Stimulated activated naive B cell treated with anti-CD40 and anti-IgM and Interleukin-4, amounts not matched to agents 10 μg/mL and 1 μg/mL and 100 μg/mL, for 72 hours (primary cell): ENCODE measurements around the gene CRTC1.

ENCODE experiments used
- ATAC-seq, 2 donors: fragments of 150-1000 bp; cut with Tn5 transposase; replicated peaks; 2 replicates each; pipeline ENCODE4 v1.10.0; 2021; ENCODE audit warnings: moderate library complexity in 1 of 2
- DNase-seq: peaks from one replicate; pipeline ENCODE4 v3.0.0; 2021
- H3K27ac Mint-ChIP-seq: one replicate; pipeline ENCODE4 v1.8.0; 2022; ENCODE audit warnings: mild to moderate bottlenecking, mixed read lengths
- H3K27me3 Mint-ChIP-seq, 2 donors: one replicate each; pipeline ENCODE4 v1.8.0; 2022; ENCODE audit warnings: mixed read lengths in 2 of 2
- H3K36me3 Mint-ChIP-seq, 2 donors: one replicate each; pipeline ENCODE4 v1.8.0; 2022; ENCODE audit warnings: mixed read lengths in 2 of 2, mild to moderate bottlenecking in 1 of 2
- H3K4me1 Mint-ChIP-seq, 2 donors: one replicate each; pipeline ENCODE4 v1.8.0; 2022; ENCODE audit warnings: mixed read lengths in 2 of 2, mild to moderate bottlenecking in 1 of 2
- H3K4me3 Mint-ChIP-seq, 2 donors: one replicate each; pipeline ENCODE4 v1.8.0; 2022; ENCODE audit warnings: mild to moderate bottlenecking in 2 of 2, mixed read lengths in 2 of 2, moderate library complexity in 1 of 2
- H3K9me3 Mint-ChIP-seq, 2 donors: one replicate each; pipeline ENCODE4 v1.8.0; 2022; ENCODE audit warnings: mixed read lengths in 2 of 2, mild to moderate bottlenecking in 1 of 2

CRTC1 gene

GRCh38 chr19:18741124-18742121 is 57.9 kb downstream of the CRTC1 start:
- DNase-seq (no peak), ATAC-seq (no peak)
- H3K9me3 Mint-ChIP-seq = no peaks in the 10 kb centered on the region
- no peaks in the 10 kb centered on the region for H3K27me3 Mint-ChIP-seq
- peaks cover 0 to 2% of the 10 kb centered on the region in 2 donors for H3K36me3 Mint-ChIP-seq
- peaks cover 2 to 13% of the 10 kb centered on the region in 2 donors for H3K4me1 Mint-ChIP-seq
- H3K4me3 Mint-ChIP-seq = no peak overlapping the region
- H3K27ac Mint-ChIP-seq = no peak overlapping the region

DNA sequence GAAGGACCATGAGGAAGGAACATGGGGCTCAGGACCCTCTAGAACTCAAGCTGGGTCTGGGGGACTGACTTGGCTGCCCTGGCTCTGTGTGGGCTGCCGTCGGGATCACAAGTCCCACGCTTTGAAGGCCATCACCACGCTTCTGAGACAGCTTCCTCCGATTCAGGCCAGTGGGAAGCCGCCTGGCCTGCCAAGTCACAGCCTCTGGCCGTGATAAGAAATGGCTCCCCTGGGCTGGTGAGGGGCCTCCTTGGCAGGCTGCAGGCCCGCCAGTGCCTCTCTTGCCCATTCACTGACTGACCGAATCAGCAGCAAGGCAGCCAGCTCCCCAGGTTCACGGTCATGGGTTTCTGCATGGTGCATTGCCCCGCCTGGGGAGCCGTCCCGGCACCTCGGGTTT is 58.8 kb downstream of the CRTC1 start:
- Mint-ChIP-seq H3K27me3 (no peaks in the 10 kb centered on the region), H3K4me1 (peaks cover 2 to 8% of the 10 kb centered on the region in 2 donors), H3K27ac (no peak overlapping the region), H3K36me3 (peaks cover 0 to 2% of the 10 kb centered on the region in 2 donors), H3K4me3 (no peak overlapping the region), H3K9me3 (no peaks in the 10 kb centered on the region)
- ATAC-seq = no peak
- no peak for DNase-seq

DNA sequence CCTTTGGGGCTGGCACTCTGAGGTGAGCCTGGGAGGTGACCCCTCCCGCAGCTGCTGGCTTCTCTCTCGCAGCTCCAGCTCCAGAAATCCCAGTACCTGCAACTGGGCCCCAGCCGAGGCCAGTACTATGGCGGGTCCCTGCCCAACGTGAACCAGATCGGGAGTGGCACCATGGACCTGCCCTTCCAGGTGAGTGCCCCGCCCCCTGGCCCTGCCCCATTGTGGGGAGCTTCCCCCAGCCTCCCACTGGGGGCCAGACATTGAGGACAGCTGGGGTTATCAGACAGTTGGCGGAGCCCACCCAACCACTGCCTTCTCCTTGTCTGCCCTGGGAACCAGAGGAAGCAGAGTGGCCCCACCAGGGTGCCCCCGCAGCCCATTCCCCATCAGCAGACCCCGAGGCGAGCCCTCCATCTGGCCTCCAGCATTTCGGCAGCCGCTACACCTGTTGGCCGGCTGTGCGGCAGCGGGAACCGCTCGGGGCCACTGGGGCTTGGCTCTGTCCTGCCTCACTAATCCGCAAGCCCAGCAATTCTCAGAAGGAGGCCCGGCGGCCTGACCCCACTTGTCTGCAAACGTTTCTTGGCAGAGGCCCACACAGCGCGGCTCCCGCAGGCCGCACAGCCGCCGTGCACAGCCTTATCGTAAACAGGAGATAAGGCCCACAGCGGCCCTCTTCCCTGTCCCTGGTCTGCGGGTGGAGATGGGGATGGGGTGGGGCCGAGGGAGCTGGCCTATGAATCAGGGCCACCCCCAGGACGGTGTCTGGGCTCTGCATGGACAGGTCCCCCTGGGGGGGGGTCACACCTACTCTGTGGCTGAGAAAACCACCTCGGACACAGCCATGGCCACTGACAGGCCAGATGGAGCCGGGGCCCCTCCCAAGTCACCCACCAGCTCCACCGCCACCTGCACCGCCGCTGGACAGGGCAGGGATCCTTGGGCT is 59.6 kb downstream of the CRTC1 start:
- no peak overlapping the region for H3K4me3 Mint-ChIP-seq

DNA sequence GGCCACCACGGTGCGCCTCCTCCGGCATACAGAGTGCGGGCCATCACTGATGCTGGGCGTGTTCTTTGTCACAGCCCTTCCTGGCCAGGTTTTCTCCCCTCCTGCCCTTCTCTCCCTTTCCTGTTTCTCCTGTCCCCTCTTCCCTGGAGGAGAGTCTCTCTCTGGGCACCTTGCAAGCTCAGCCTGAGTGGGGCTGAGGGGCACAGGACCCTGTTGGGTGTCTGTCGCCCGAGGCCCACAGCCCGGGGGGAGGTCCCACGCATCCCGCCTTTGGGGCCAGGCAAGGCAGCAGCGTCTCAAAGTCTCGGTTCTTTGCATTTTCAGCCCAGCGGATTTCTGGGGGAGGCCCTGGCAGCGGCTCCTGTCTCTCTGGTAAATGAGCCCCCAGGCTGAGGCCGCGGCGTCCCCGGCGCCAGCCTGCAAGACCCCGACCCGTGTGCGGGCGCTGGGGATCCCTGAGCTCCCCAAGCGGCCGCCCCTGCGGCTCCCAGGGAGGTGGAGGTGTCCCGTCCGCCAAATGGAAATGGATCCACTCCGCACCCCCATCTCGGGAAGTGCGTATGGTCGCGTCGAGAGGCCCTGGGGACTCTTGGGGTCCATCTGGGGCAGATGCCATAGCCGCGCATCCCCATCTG is 60.4 kb downstream of the CRTC1 start:
- no peaks in the 10 kb centered on the region for H3K9me3 Mint-ChIP-seq
- H3K4me3 Mint-ChIP-seq = no peak overlapping the region
- H3K4me1 Mint-ChIP-seq = peaks cover 2 to 8% of the 10 kb centered on the region in 2 donors
- no peak overlapping the region for H3K27ac Mint-ChIP-seq
- DNase-seq (no peak), ATAC-seq (no peak)
- no peaks in the 10 kb centered on the region for H3K27me3 Mint-ChIP-seq
- peaks cover 0 to 2% of the 10 kb centered on the region in 2 donors for H3K36me3 Mint-ChIP-seq

More for the DNA sequence above, 59.6 kb downstream of the CRTC1 start:
- Mint-ChIP-seq H3K36me3 (peaks cover 0 to 2% of the 10 kb centered on the region in 2 donors), H3K27ac (no peak overlapping the region), H3K4me1 (peaks cover 2 to 8% of the 10 kb centered on the region in 2 donors), H3K27me3 (no peaks in the 10 kb centered on the region), H3K9me3 (no peaks in the 10 kb centered on the region)
- DNase-seq (no peak), ATAC-seq (no peak)

DNA sequence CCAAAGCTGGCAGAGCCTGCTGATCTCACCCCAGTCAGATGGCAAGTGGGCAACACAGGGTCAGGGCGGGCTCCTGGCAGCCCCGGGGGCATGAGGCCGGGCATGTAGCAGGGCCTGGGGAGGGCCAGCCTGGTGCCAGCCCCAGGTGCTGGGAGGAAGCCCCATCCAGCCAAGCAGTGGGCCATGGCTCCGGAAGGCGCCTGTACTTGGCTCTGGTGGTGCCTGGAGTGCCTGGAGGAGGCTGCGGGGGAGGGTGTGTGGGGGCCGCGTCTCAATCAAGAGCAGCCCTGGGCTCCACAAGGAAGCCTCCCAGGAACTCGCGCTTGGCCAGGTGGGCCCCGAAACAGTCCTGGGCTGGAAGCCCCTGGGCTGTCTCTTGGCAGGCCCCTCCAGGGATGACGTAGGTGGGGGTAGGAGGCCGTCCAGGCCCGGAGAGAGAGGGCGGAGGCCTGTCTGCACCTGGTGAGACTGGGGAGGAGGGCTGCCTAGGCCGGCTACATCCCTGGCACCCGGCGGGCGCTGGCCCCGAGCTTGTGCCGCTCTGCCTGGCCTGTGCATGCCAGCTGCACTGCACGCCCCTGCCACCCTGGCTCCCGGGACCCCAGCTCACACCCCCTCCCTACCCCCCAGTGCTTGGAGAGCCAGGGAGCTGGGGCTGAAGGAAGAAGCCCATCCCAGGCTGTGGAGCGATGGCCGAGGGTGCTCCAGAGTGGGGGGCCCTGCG is 61.7 kb downstream of the CRTC1 start:
- no peak for DNase-seq
- H3K36me3 Mint-ChIP-seq = peaks cover 5% of the 10 kb centered on the region in 2 donors

DNA sequence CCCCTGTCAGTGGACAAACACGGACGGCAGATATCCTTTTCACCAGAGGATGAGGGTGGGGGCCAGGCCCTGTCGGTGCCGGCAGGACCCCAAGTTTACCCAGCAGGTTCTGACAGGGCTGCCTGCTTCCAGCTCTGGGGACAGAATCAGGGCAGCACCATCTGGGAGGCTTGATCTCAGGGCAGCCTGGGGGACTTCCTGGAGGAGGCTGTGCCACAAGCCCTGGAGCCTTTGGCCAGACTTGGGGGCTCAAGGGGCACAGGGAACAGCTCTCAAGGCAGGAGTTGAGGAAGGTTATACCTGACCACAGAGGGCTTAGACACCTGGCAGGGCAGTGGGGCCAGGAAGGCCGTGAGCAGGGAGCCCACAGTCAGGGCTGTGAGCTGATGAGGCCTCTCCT is 62.5 kb downstream of the CRTC1 start:
- Mint-ChIP-seq H3K4me3 (no peak overlapping the region), H3K9me3 (no peaks in the 10 kb centered on the region), H3K27me3 (no peaks in the 10 kb centered on the region), H3K27ac (no peak overlapping the region), H3K36me3 (peaks cover 12% of the 10 kb centered on the region in 2 donors), H3K4me1 (no peaks in the 10 kb centered on the region)
- ATAC-seq (no peak), DNase-seq (no peak)

More for the DNA sequence above, 61.7 kb downstream of the CRTC1 start:
- no peak for ATAC-seq
- Mint-ChIP-seq H3K4me1 (peaks cover 2 to 7% of the 10 kb centered on the region in 2 donors), H3K27ac (no peak overlapping the region), H3K9me3 (no peaks in the 10 kb centered on the region), H3K4me3 (no peak overlapping the region), H3K27me3 (no peaks in the 10 kb centered on the region)

GRCh38 chr19:18746401-18747325 is 63.2 kb downstream of the CRTC1 start:
- Mint-ChIP-seq H3K9me3 (no peaks in the 10 kb centered on the region), H3K36me3 (peaks cover 16% of the 10 kb centered on the region in 2 donors), H3K27ac (no peak overlapping the region), H3K27me3 (no peaks in the 10 kb centered on the region), H3K4me3 (no peak overlapping the region), H3K4me1 (no peaks in the 10 kb centered on the region)
- no peak for ATAC-seq
- DNase-seq = no peak

DNA sequence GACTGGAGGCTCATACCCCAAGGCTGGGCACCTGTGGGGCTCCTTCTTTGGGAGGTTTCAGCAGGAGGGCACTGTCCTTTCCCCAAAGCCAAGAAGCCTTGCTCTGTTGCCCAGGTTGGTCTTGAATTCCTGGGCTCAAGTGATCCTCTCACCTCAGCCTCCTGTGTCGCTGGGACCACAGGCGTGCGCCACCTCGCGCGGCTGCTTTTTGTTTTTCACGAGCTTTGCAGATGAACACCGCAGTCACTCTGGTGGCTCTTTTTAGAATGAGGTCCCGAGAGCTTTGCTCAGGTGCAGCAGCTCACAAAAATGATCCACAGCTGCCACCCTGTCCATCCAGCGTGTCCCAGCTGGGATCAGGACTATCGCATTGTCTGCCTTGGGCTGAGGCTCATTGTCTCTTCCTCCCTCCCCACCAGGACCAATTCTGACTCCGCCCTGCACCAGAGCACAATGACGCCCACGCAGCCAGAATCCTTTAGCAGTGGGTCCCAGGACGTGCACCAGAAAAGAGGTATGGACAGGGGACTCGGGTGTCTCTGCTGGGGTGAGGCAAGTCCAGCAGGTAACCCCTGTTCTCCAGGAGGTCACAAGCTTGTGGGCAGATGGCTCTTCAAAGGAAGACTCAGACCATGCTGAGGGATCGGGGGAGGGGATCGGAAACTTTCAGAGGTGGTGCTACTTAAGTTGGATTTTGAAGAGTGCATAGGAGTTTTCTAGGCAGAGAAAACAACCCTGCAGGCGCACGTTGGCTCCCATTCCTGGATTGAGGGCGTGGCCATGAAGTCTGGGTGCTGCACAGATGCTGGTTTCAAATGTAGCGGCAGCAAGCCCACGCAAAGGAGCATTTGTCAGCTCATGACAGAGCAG is 66.1 kb downstream of the CRTC1 start:
- DNase-seq (no peak), ATAC-seq (no peak)
- no peaks in the 10 kb centered on the region for H3K4me1 Mint-ChIP-seq
- H3K36me3 Mint-ChIP-seq = peaks cover 30 to 34% of the 10 kb centered on the region in 2 donors
- no peak overlapping the region for H3K27ac Mint-ChIP-seq
- H3K27me3 Mint-ChIP-seq = no peaks in the 10 kb centered on the region
- H3K4me3 Mint-ChIP-seq = no peak overlapping the region
- no peaks in the 10 kb centered on the region for H3K9me3 Mint-ChIP-seq

- ATAC-seq (no peak), DNase-seq (no peak)
- Mint-ChIP-seq H3K4me3 (no peak overlapping the region), H3K36me3 (peaks cover 30 to 35% of the 10 kb centered on the region in 2 donors), H3K27ac (no peak overlapping the region), H3K4me1 (no peaks in the 10 kb centered on the region), H3K9me3 (no peaks in the 10 kb centered on the region), H3K27me3 (no peaks in the 10 kb centered on the region)
These were observed 67.0 kb downstream of the CRTC1 start for GRCh38 chr19:18750295-18750970.

DNA sequence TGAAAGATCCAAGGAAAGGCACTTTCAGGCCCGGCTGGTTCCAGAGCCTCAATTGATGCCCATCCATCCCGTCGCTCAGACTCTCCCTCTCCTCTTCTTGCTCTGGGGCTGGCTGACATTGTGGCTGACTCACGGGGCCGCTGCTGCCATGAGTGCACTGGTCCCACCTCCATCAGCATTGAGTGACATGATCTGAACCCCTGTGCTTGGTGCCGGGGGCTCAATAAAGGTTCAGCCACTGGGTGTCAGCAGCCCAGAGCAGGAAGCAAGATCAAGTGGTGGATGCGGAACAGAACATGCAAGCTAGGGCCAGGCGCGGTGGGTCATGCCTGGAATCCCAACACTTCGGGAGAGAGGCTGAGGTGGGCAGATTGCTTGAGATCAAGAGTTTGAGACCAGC is 68.1 kb downstream of the CRTC1 start:
- H3K4me1 Mint-ChIP-seq = no peaks in the 10 kb centered on the region
- no peak overlapping the region for H3K4me3 Mint-ChIP-seq
- H3K9me3 Mint-ChIP-seq = no peaks in the 10 kb centered on the region
- DNase-seq (no peak), ATAC-seq (no peak)
- H3K36me3 Mint-ChIP-seq = peaks cover 28 to 38% of the 10 kb centered on the region in 2 donors
- H3K27me3 Mint-ChIP-seq = no peaks in the 10 kb centered on the region
- H3K27ac Mint-ChIP-seq = no peak overlapping the region

DNA sequence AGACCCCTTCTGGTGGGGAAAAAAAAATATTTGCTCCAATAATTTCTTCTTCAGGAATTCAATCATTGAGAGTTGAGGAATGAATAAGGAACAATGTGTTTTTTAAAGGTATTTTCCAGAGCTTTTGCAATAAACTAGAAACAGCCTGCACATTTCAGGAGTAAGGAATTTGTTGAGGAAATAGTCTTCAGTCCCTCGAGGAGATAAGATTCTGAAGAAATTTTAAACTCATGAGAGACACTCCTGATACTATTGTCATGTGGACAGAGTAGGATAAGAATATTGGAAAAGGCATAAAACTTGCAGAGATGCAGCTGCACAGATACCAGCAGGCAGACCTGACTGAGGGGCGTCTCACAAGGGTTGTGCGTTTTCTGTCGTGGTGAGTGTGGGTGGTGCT is 71.0 kb downstream of the CRTC1 start:
- no peaks in the 10 kb centered on the region for H3K4me1 Mint-ChIP-seq
- H3K36me3 Mint-ChIP-seq = peaks cover 28 to 40% of the 10 kb centered on the region in 2 donors
- no peaks in the 10 kb centered on the region for H3K27me3 Mint-ChIP-seq
- ATAC-seq = no peak
- H3K27ac Mint-ChIP-seq = no peak overlapping the region
- no peaks in the 10 kb centered on the region for H3K9me3 Mint-ChIP-seq
- no peak overlapping the region for H3K4me3 Mint-ChIP-seq
- DNase-seq = no peak

- Mint-ChIP-seq H3K36me3 (peaks cover 13 to 23% of the 10 kb centered on the region in 2 donors), H3K4me3 (no peak overlapping the region), H3K9me3 (no peaks in the 10 kb centered on the region), H3K27ac (no peak overlapping the region), H3K27me3 (no peaks in the 10 kb centered on the region), H3K4me1 (no peaks in the 10 kb centered on the region)
- no peak for DNase-seq
- ATAC-seq = no peak
These were observed 73.4 kb downstream of the CRTC1 start for GRCh38 chr19:18756896-18757295.
